KMS-11 (cell line): Measurements from ENCODE around the gene RAB6B.

Source experiments
- H2AFZ ChIP-seq: fragments of 200-600 bp; sonication (generic); 2 replicates; pipeline ENCODE4 v1.6.1; 2016; ENCODE audit warnings: antibody characterized with exemption, mixed run types, low read depth
- H3K27ac ChIP-seq: fragments of 200-600 bp; sonication (generic); 2 replicates; pipeline ENCODE4 v1.6.1; 2016; ENCODE audit warnings: mild to moderate bottlenecking, mixed run types
- H3K27me3 ChIP-seq: fragments of 200-600 bp; sonication (generic); 2 replicates; pipeline ENCODE4 v1.6.1; 2017; ENCODE audit warnings: mild to moderate bottlenecking, low read depth, mixed run types, moderate library complexity; ENCODE audit not compliant: insufficient read depth
- H3K36me3 ChIP-seq: fragments of 200-600 bp; sonication (generic); 2 replicates; pipeline ENCODE4 v1.6.1; 2017; ENCODE audit warnings: mild to moderate bottlenecking, mixed run types; ENCODE audit not compliant: insufficient read depth
- H3K4me1 ChIP-seq: fragments of 200-600 bp; sonication (generic); 2 replicates; pipeline ENCODE4 v1.6.1; 2016; ENCODE audit warnings: mild to moderate bottlenecking, low read depth, mixed run types; ENCODE audit not compliant: poor library complexity, severe bottlenecking
- H3K4me2 ChIP-seq: fragments of 200-600 bp; sonication (generic); 2 replicates; pipeline ENCODE4 v1.7.0; 2016; ENCODE audit warnings: mild to moderate bottlenecking, mixed run types
- H3K4me3 ChIP-seq: fragments of 200-600 bp; sonication (generic); IDR thresholded peaks from 2 replicates; pipeline ENCODE4 v1.6.1; 2017; ENCODE audit warnings: low read depth, low read length, mixed read lengths; ENCODE audit not compliant: insufficient read depth
- H3K79me2 ChIP-seq: fragments of 200-600 bp; sonication (generic); 2 replicates; pipeline ENCODE4 v1.6.1; 2016; ENCODE audit warnings: low read depth, mixed run types; ENCODE audit not compliant: insufficient read depth
- H3K9ac ChIP-seq: fragments of 200-600 bp; sonication (generic); 2 replicates; pipeline ENCODE4 v1.6.1; 2016; ENCODE audit warnings: mild to moderate bottlenecking, mixed run types
- H4K20me1 ChIP-seq: fragments of 200-600 bp; sonication (generic); 2 replicates; pipeline ENCODE4 v1.6.1; 2016; ENCODE audit warnings: mild to moderate bottlenecking, mixed run types; ENCODE audit not compliant: insufficient read depth
- CTCF ChIP-seq: fragments of 200-600 bp; sonication (generic); conservative IDR thresholded peaks from 2 replicates; pipeline ENCODE4 v1.6.1; 2017; ENCODE audit warnings: low read depth, mild to moderate bottlenecking, antibody characterized with exemption, low read length, moderate library complexity, mixed read lengths

RAB6B gene

DNA sequence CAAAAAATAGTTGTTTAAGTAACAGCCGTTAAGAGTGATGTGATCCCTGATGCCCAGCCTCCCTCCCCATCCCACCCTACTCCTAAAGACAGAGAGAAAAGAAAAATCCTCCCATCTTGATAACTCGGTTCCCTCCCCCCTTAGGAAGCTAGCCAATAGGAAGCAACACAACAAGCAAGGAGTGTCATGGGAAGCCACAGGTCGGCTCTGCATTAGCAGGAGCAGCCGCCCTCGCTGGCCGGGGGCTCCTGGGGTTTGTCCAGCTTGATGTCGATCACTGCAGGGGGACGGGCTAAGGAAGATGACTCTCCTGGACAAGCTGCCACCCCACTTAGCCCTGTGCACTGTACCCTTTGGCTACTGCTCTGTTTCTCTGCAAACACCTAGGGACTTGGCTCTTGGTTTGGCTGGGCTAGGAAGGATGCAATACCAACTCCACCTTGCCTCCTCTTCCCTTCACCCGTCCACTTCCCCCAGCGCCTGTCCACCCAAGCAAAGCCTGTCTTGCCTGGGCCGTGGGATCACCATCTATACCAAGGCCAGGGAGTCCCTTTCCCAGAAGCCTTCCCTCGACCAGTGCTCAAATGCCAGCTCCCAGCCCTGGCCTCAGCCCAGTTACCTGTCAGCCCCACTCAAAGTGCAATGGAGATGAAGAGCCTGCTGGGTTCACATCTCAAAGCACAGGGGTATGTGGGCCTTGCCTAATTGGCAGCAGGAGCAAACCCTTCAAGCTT, 66.9 kb downstream of the RAB6B start:
- Histone ChIP-seq H3K4me2 (no peak overlapping the region), H4K20me1 (no peaks in the 10 kb centered on the region), H2AFZ (no peak overlapping the region), H3K36me3 (no peaks in the 10 kb centered on the region), H3K4me3 (no peak overlapping the region), H3K9ac (no peak overlapping the region), H3K27ac (no peak overlapping the region), H3K27me3 (no peaks in the 10 kb centered on the region), H3K79me2 (no peaks in the 10 kb centered on the region), H3K4me1 (no peaks in the 10 kb centered on the region)
- TF ChIP-seq CTCF = no peak

GRCh38 chr3:133827684-133828083, 68.0 kb downstream of the RAB6B start:
- no peaks in the 10 kb centered on the region for H3K4me1 ChIP-seq
- no peak overlapping the region for H3K27ac ChIP-seq
- no peak overlapping the region for H3K9ac ChIP-seq
- no peaks in the 10 kb centered on the region for H3K79me2 ChIP-seq
- H3K27me3 ChIP-seq = no peaks in the 10 kb centered on the region
- TF ChIP-seq CTCF = no peak
- no peak overlapping the region for H3K4me3 ChIP-seq
- no peak overlapping the region for H3K4me2 ChIP-seq
- no peak overlapping the region for H2AFZ ChIP-seq
- H4K20me1 ChIP-seq = no peaks in the 10 kb centered on the region
- H3K36me3 ChIP-seq = no peaks in the 10 kb centered on the region; the same call in 1 of the 2 replicates

DNA sequence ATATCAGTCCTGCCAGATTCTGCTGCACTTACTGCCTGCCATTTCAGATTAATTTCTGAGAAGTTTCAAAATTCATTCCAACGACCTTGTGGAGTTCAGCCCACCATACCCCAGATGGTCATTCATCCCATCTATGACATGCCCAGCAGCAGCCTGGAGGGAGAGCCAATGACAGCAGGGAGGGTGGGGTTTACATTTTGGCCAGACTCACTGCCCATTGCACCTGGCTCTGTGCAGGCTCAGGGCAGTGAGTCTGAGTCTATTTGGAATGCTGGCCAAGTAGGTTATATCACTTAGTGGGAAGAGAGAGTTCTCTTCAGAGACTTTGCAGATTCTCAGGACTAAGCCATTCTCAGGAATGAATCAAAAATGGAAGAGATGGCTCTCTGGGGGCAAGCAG, 68.5 kb downstream of the RAB6B start:
- H3K4me1 ChIP-seq = no peaks in the 10 kb centered on the region
- no peaks in the 10 kb centered on the region for H3K79me2 ChIP-seq
- TF ChIP-seq CTCF = no peak
- H3K4me2 ChIP-seq = no peak overlapping the region
- no peaks in the 10 kb centered on the region; the same call in 1 of the 2 replicates for H3K36me3 ChIP-seq
- H3K27me3 ChIP-seq = no peaks in the 10 kb centered on the region
- no peak overlapping the region for H2AFZ ChIP-seq
- H3K4me3 ChIP-seq = no peak overlapping the region
- H3K9ac ChIP-seq = no peak overlapping the region
- H3K27ac ChIP-seq = no peak overlapping the region
- no peaks in the 10 kb centered on the region for H4K20me1 ChIP-seq

DNA sequence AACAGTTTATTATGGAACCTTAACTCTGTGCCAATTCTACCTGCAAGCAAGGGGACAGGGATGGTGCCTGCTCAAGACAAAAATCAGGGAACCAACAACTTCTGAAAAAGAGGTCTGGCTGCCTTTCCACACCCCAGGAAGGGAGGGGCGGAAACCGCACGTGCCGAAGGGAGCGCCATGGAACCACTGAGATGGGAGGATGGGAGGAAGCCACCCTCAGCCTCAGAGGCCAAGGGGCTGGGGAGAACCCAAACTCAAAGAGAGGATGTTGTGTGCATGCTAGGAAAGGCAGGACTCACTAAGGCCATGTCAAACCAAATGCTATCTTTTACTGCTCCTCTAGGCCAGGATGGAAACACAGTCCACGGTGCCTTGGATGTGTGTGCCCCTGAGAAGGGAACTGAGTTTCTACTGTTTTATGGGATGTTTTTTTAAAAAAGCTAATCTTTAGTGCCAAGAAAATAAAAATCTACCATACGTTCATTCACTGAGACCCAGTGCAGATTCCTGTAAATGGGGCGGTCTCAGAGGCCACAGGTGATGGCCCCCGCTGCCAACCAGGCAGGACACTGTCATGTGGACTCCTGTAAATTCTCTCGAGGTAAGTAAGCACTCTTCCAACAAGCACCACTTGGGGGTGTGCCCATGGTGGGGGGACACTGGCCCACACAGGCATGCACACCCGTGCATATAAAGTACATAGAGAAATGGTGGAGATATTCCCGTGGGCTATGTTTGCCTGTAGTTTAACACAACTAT, 69.5 kb downstream of the RAB6B start:
- no peaks in the 10 kb centered on the region for H3K79me2 ChIP-seq
- no peak overlapping the region for H3K27ac ChIP-seq
- H2AFZ ChIP-seq = no peak overlapping the region
- TF ChIP-seq CTCF = no peak
- H3K36me3 ChIP-seq = peaks cover 6% of the 10 kb centered on the region; the same call in 1 of the 2 replicates
- no peak overlapping the region for H3K4me3 ChIP-seq
- H4K20me1 ChIP-seq = no peaks in the 10 kb centered on the region
- no peak overlapping the region for H3K9ac ChIP-seq
- no peak overlapping the region for H3K4me2 ChIP-seq
- H3K27me3 ChIP-seq = no peaks in the 10 kb centered on the region
- no peaks in the 10 kb centered on the region for H3K4me1 ChIP-seq
